Fibroblast of lung (primary cell): Measurements from ENCODE around the gene TRAPPC1. TPM values are rescaled to one million over a fixed set of nuclear protein-coding genes. Genes with fewer than 3 reads are reported as not detected.

ENCODE experiments used
- DNase-seq, 2 donors: peaks; one replicate each; pipeline versions ENCODE4 v3.0.0 to v3.0.0-alpha.2; 2010; ENCODE audit warnings: low read depth in 2 of 2
- H2AFZ ChIP-seq: 2 replicates; pipeline ENCODE4 v1.5.1; 2012; ENCODE audit warnings: low read length, control low read depth, inconsistent platforms
- H3K27ac ChIP-seq: 2 replicates; pipeline ENCODE4 v1.5.1; 2011; ENCODE audit warnings: low read length, control low read depth; ENCODE audit not compliant: insufficient read depth
- H3K27me3 ChIP-seq: 2 replicates; pipeline ENCODE4 v1.5.1; 2011; ENCODE audit warnings: mild to moderate bottlenecking, low read length; ENCODE audit not compliant: control insufficient read depth, insufficient read depth
- H3K36me3 ChIP-seq: 2 replicates; pipeline ENCODE4 v1.5.1; 2011; ENCODE audit warnings: low read length; ENCODE audit not compliant: control insufficient read depth, insufficient read depth
- H3K4me1 ChIP-seq: 2 replicates; pipeline ENCODE4 v1.5.1; 2011; ENCODE audit warnings: low read length; ENCODE audit not compliant: control insufficient read depth, insufficient read depth; ENCODE audit errors: extremely low read depth
- H3K4me2 ChIP-seq: 2 replicates; pipeline ENCODE4 v1.5.1; 2011; ENCODE audit warnings: low read length, control low read depth; ENCODE audit not compliant: insufficient read depth; ENCODE audit errors: extremely low read depth
- H3K4me3 ChIP-seq, 4 experiments: fragments of 200-600 bp in 1 of 4; sonication (generic) in 1 of 4; replicated peaks in 1 of 4; 2 replicates each; pipeline ENCODE4 v1.5.1; 2011 to 2016; ENCODE audit warnings: low read length in 4 of 4, low read depth in 3 of 4, mild to moderate bottlenecking in 3 of 4, control low read depth in 2 of 4, inconsistent platforms in 1 of 4, mixed read lengths in 1 of 4; ENCODE audit not compliant: insufficient read depth in 1 of 4; ENCODE audit errors: control extremely low read depth in 1 of 4
- H3K79me2 ChIP-seq: 2 replicates; pipeline ENCODE4 v1.5.1; 2012; ENCODE audit warnings: mild to moderate bottlenecking, low read length, inconsistent platforms; ENCODE audit not compliant: control insufficient read depth, insufficient read depth
- H3K9ac ChIP-seq: 2 replicates; pipeline ENCODE4 v1.5.1; 2011; ENCODE audit warnings: mild to moderate bottlenecking, low read length, control low read depth; ENCODE audit not compliant: insufficient read depth
- H3K9me3 ChIP-seq: 2 replicates; pipeline ENCODE4 v1.5.1; 2012; ENCODE audit warnings: low read depth, low read length; ENCODE audit not compliant: control insufficient read depth, insufficient read depth
- H4K20me1 ChIP-seq: 2 replicates; pipeline ENCODE4 v1.5.1; 2011; ENCODE audit warnings: low read length; ENCODE audit not compliant: control insufficient read depth, insufficient read depth; ENCODE audit errors: extremely low read depth
- CTCF ChIP-seq, 2 donors: IDR thresholded peaks in 1 of 2; conservative IDR thresholded peaks in 1 of 2; 1 replicate in 1 of 2; 2 replicates in 1 of 2; pipeline ENCODE4 v1.5.1; 2011 to 2012; ENCODE audit warnings: low read length in 2 of 2, control low read depth in 1 of 2, inconsistent platforms in 1 of 2, low read depth in 1 of 2, mild to moderate bottlenecking in 1 of 2
- EZH2 ChIP-seq: IDR thresholded peaks from 2 replicates; pipeline ENCODE4 v1.5.1; 2012; ENCODE audit warnings: low read length, control low read depth, mild to moderate bottlenecking; ENCODE audit errors: missing control alignments
- polyA plus RNA-seq, 2 donors: library from polyadenylated mRNA; depleted of rRNA in 1 of 2; stranded (reverse) in 1 of 2; unstranded in 1 of 2; fragments of >200 nt; gene quantifications; 2 replicates each; pipeline ENCODE4 v1.2.1, GENCODE V29; 2011 to 2012; ENCODE audit warnings: missing spikeins in 1 of 2
- total RNA-seq: library from RNA; depleted of rRNA; stranded (reverse); fragments of >200 nt; gene quantifications from 2 replicates; pipeline ENCODE4 v1.2.1, GENCODE V29; 2014

Gene TRAPPC1
- total and polyA plus RNA-seq, 2 donors (not counting 1 experiment from before 2014, with no cell fraction given): 61.9 to 342 TPM

GRCh38 chr17:7888184-7888920, 43.4 kb downstream of the TRAPPC1 start, which contains the start of gene CHD3:
Gene CHD3 (plus strand): TSS chr17:7888789. CDS start chr17:7889001, 212 bp downstream.
- peaks cover 22% of the 10 kb centered on the region for H3K79me2 ChIP-seq
- peak within 1 kb of the TSS; percentile 67 for H3K9ac ChIP-seq
- H2AFZ ChIP-seq: peak within 1 kb of the TSS; percentile 62
- TF ChIP-seq CTCF (conservative IDR thresholded peaks at IDR 0.05 in 1 of 2, IDR thresholded peaks at IDR 0.05 in 1 of 2; ENCODE audit: low read depth in 1 of 2, low read length in 2 of 2): no peak
- no peak for TF ChIP-seq EZH2
- peak within 1 kb of the TSS; percentile 52 to 65 (median 56) for H3K4me3 ChIP-seq
- H3K4me2 ChIP-seq: peak within 1 kb of the TSS; percentile 100
- no peaks in the 10 kb centered on the region for H3K27me3 ChIP-seq
- H3K4me1 ChIP-seq: peaks cover 12% of the 10 kb centered on the region
- peak within 1 kb of the TSS; percentile 85 for H3K27ac ChIP-seq
- no peaks in the 10 kb centered on the region for H3K9me3 ChIP-seq
- no peaks in the 10 kb centered on the region for H4K20me1 ChIP-seq
- H3K36me3 ChIP-seq: peaks cover 7% of the 10 kb centered on the region
- DNase-seq: peak in 1 of 2 donors; percentile 38

GRCh38 chr17:7887482-7888183, 44.1 kb downstream of the TRAPPC1 start:
- H3K27me3 ChIP-seq: no peaks in the 10 kb centered on the region
- H4K20me1 ChIP-seq: no peaks in the 10 kb centered on the region
- TF ChIP-seq CTCF (conservative IDR thresholded peaks at IDR 0.05 in 1 of 2, IDR thresholded peaks at IDR 0.05 in 1 of 2; ENCODE audit: low read depth in 1 of 2, low read length in 2 of 2) (no peak), EZH2 (no peak)
- no peaks in the 10 kb centered on the region for H3K9me3 ChIP-seq
- peak overlapping the region; percentile 52 to 84 (median 56) for H3K4me3 ChIP-seq
- peak; percentile 94 to 99 for DNase-seq
- peaks cover 12% of the 10 kb centered on the region for H3K4me1 ChIP-seq
- H3K27ac ChIP-seq: peak overlapping the region; percentile 85
- peaks cover 22% of the 10 kb centered on the region for H3K79me2 ChIP-seq
- peak overlapping the region; percentile 62 for H2AFZ ChIP-seq
- H3K9ac ChIP-seq: peak overlapping the region; percentile 67
- peaks cover 5% of the 10 kb centered on the region for H3K36me3 ChIP-seq
- peak overlapping the region; percentile 100 for H3K4me2 ChIP-seq

GRCh38 chr17:7887038-7887481, 44.7 kb downstream of the TRAPPC1 start:
- Histone ChIP-seq H3K4me1 (peaks cover 12% of the 10 kb centered on the region), H3K27ac (peak overlapping the region; percentile 55), H3K9me3 (no peaks in the 10 kb centered on the region), H2AFZ (no peak overlapping the region), H3K4me3 (peak overlapping the region; percentile 73 to 84 (median 78)), H3K27me3 (no peaks in the 10 kb centered on the region), H3K36me3 (peaks cover 5% of the 10 kb centered on the region), H3K9ac (no peak overlapping the region), H4K20me1 (no peaks in the 10 kb centered on the region), H3K79me2 (peaks cover 22% of the 10 kb centered on the region), H3K4me2 (peak overlapping the region; percentile 90)
- peak in 1 of 2 donors; percentile 8 for TF ChIP-seq CTCF (conservative IDR thresholded peaks at IDR 0.05 in 1 of 2, IDR thresholded peaks at IDR 0.05 in 1 of 2; ENCODE audit: low read depth in 1 of 2, low read length in 2 of 2)
- no peak for TF ChIP-seq EZH2
- no peak for DNase-seq
